Effector memory CD4-positive, alpha-beta T cell (primary cell): Measurements from ENCODE around the gene ADSL.

ENCODE experiments used
- DNase-seq, 3 donors: peaks; one replicate each; pipeline ENCODE4 v3.0.0-alpha.2; 2020
- H3K27ac ChIP-seq: 2 replicates; pipeline ENCODE4 v1.7.0; 2013; ENCODE audit warnings: mild to moderate bottlenecking, low read length, moderate library complexity; ENCODE audit not compliant: insufficient read depth, poor library complexity, severe bottlenecking
- H3K27me3 ChIP-seq: replicated peaks from 2 replicates; pipeline ENCODE4 v1.7.0; 2013; ENCODE audit warnings: mild to moderate bottlenecking, low read length; ENCODE audit not compliant: insufficient read depth, control insufficient read depth, poor library complexity, severe bottlenecking
- H3K36me3 ChIP-seq: 2 replicates; pipeline ENCODE4 v1.7.0; 2013; ENCODE audit warnings: mild to moderate bottlenecking, low read length, moderate library complexity; ENCODE audit not compliant: control insufficient read depth, insufficient read depth
- H3K4me1 ChIP-seq: 2 replicates; pipeline ENCODE4 v1.7.0; 2013; ENCODE audit warnings: low read length, mild to moderate bottlenecking; ENCODE audit not compliant: control insufficient read depth, insufficient read depth, poor library complexity, severe bottlenecking
- H3K4me3 ChIP-seq: 2 replicates; pipeline ENCODE4 v1.7.0; 2013; ENCODE audit warnings: low read length, low read depth, mild to moderate bottlenecking; ENCODE audit not compliant: insufficient read depth, poor library complexity, severe bottlenecking
- H3K9me3 ChIP-seq: 2 replicates; pipeline ENCODE4 v1.7.0; 2013; ENCODE audit warnings: mild to moderate bottlenecking, low read length, moderate library complexity; ENCODE audit not compliant: control insufficient read depth

ADSL gene

GRCh38 chr22:40385036-40385782 is 38.9 kb downstream of the ADSL start:
- Histone ChIP-seq H3K4me1 (peaks cover 17% of the 10 kb centered on the region), H3K27ac (peak overlapping the region; percentile 48), H3K4me3 (peak overlapping the region; percentile 15)

GRCh38 chr22:40387746-40388145 is 41.4 kb downstream of the ADSL start:
- Histone ChIP-seq H3K27me3 (no peaks in the 10 kb centered on the region), H3K36me3 (no peaks in the 10 kb centered on the region), H3K27ac (no peak overlapping the region), H3K4me3 (no peak overlapping the region), H3K4me1 (peaks cover 17% of the 10 kb centered on the region), H3K9me3 (no peaks in the 10 kb centered on the region)
- no peak for DNase-seq

More at GRCh38 chr22:40385036-40385782, 38.9 kb downstream of the ADSL start:
- H3K9me3 ChIP-seq = no peaks in the 10 kb centered on the region
- no peaks in the 10 kb centered on the region for H3K36me3 ChIP-seq
- no peaks in the 10 kb centered on the region for H3K27me3 ChIP-seq
- DNase-seq = peak in 1 of 3 donors; percentile 5

GRCh38 chr22:40388231-40388630 is 41.9 kb downstream of the ADSL start:
- no peak for DNase-seq
- H3K4me3 ChIP-seq = no peak overlapping the region

GRCh38 chr22:40391417-40391816 is 45.1 kb downstream of the ADSL start:
- DNase-seq = no peak
- Histone ChIP-seq H3K27me3 (no peaks in the 10 kb centered on the region), H3K36me3 (no peaks in the 10 kb centered on the region), H3K9me3 (no peaks in the 10 kb centered on the region), H3K4me1 (no peaks in the 10 kb centered on the region), H3K27ac (no peak overlapping the region), H3K4me3 (no peak overlapping the region)

More at GRCh38 chr22:40388231-40388630, 41.9 kb downstream of the ADSL start:
- H3K36me3 ChIP-seq = no peaks in the 10 kb centered on the region
- no peak overlapping the region for H3K27ac ChIP-seq
- no peaks in the 10 kb centered on the region for H3K9me3 ChIP-seq
- H3K4me1 ChIP-seq = peaks cover 17% of the 10 kb centered on the region
- H3K27me3 ChIP-seq = no peaks in the 10 kb centered on the region

- Histone ChIP-seq H3K27me3 (no peaks in the 10 kb centered on the region), H3K9me3 (no peaks in the 10 kb centered on the region), H3K27ac (no peak overlapping the region), H3K36me3 (no peaks in the 10 kb centered on the region), H3K4me3 (no peak overlapping the region), H3K4me1 (no peaks in the 10 kb centered on the region)
- no peak for DNase-seq
Measured at GRCh38 chr22:40392618-40393017, 46.3 kb downstream of the ADSL start.

GRCh38 chr22:40394607-40395006 is 48.3 kb downstream of the ADSL start:
- Histone ChIP-seq H3K36me3 (no peaks in the 10 kb centered on the region), H3K27me3 (no peaks in the 10 kb centered on the region), H3K4me1 (peaks cover 12% of the 10 kb centered on the region), H3K4me3 (no peak overlapping the region), H3K9me3 (no peaks in the 10 kb centered on the region), H3K27ac (no peak overlapping the region)
- DNase-seq = no peak

- no peak for DNase-seq
- Histone ChIP-seq H3K4me3 (no peak overlapping the region), H3K9me3 (no peaks in the 10 kb centered on the region), H3K4me1 (peaks cover 19% of the 10 kb centered on the region), H3K36me3 (no peaks in the 10 kb centered on the region), H3K27me3 (no peaks in the 10 kb centered on the region), H3K27ac (no peak overlapping the region)
Measured at GRCh38 chr22:40395607-40396006, 49.3 kb downstream of the ADSL start.

- Histone ChIP-seq H3K9me3 (no peaks in the 10 kb centered on the region), H3K27me3 (no peaks in the 10 kb centered on the region)
Measured at GRCh38 chr22:40396882-40397281, 50.6 kb downstream of the ADSL start.

GRCh38 chr22:40397396-40397795 is 51.1 kb downstream of the ADSL start:
- no peak overlapping the region for H3K4me3 ChIP-seq
- H3K27me3 ChIP-seq = no peaks in the 10 kb centered on the region
- no peak for DNase-seq
- H3K4me1 ChIP-seq = peaks cover 35% of the 10 kb centered on the region
- no peaks in the 10 kb centered on the region for H3K36me3 ChIP-seq
- no peaks in the 10 kb centered on the region for H3K9me3 ChIP-seq
- H3K27ac ChIP-seq = no peak overlapping the region

More at GRCh38 chr22:40396882-40397281, 50.6 kb downstream of the ADSL start:
- no peak overlapping the region for H3K27ac ChIP-seq
- no peak for DNase-seq
- no peaks in the 10 kb centered on the region for H3K36me3 ChIP-seq
- no peak overlapping the region for H3K4me3 ChIP-seq
- H3K4me1 ChIP-seq = peaks cover 30% of the 10 kb centered on the region

- Histone ChIP-seq H3K4me1 (peaks cover 49% of the 10 kb centered on the region), H3K4me3 (peak overlapping the region; percentile 27), H3K27ac (peak overlapping the region; percentile 33), H3K27me3 (no peaks in the 10 kb centered on the region), H3K36me3 (peaks cover 6% of the 10 kb centered on the region), H3K9me3 (no peaks in the 10 kb centered on the region)
- no peak for DNase-seq
Measured at GRCh38 chr22:40399621-40400020, 53.3 kb downstream of the ADSL start.
